Adrenal gland (tissue), 12 donors: ENCODE data around the gene KAT6B. TPM values are rescaled to one million over a fixed set of nuclear protein-coding genes. Genes with fewer than 3 reads are reported as not detected.

Source experiments
- DNase-seq, 7 donors: peaks; one replicate each; pipeline ENCODE4 v3.0.0-alpha.2; 2019 to 2020
- H3K27ac ChIP-seq, 5 donors: fragments of 200-600 bp; sonication (generic) in 4 of 5; 1 replicate in 3 of 5; 2 replicates in 2 of 5; pipeline versions ENCODE4 v1.5.1 to v1.8.0; 2016 to 2020; ENCODE audit warnings: mild to moderate bottlenecking in 1 of 5
- H3K27me3 ChIP-seq: fragments of 200-600 bp; 2 replicates; pipeline ENCODE4 v1.8.0; 2021
- H3K36me3 ChIP-seq, 2 donors: fragments of 200-600 bp; replicated peaks in 1 of 2; 1 replicate in 1 of 2; 2 replicates in 1 of 2; pipeline versions ENCODE4 v1.5.1 to v1.8.0; 2018 to 2022
- H3K4me1 ChIP-seq, 2 donors: fragments of 200-600 bp; replicated peaks in 1 of 2; 1 replicate in 1 of 2; 2 replicates in 1 of 2; pipeline versions ENCODE4 v1.5.1 to v1.8.0; 2018 to 2021
- H3K4me3 ChIP-seq, 4 donors: fragments of 200-600 bp; sonication (generic) in 3 of 4; one replicate each; pipeline ENCODE4 v1.5.1; 2016 to 2018
- H3K9me3 ChIP-seq, 3 donors: fragments of 200-600 bp; sonication (generic) in 1 of 3; replicated peaks in 1 of 3; 1 replicate in 2 of 3; 2 replicates in 1 of 3; pipeline versions ENCODE4 v1.5.1 to v1.8.0; 2016 to 2021
- POLR2A ChIP-seq, 2 donors: fragments of 450-650 bp; IDR thresholded peaks; one replicate each; pipeline ENCODE4 v1.6.1; 2017; ENCODE audit warnings: antibody characterized with exemption in 2 of 2, mild to moderate bottlenecking in 2 of 2, moderate library complexity in 1 of 2
- WGBS, 4 donors: extraction: QIAGEN DNeasy Blood & Tissue Kit in 2 of 4; methylation state at CpG; one replicate each; pipeline versions ENCODE4 v1.1.5 to v1.1.7; 2013 to 2017; 5-methylcytosine and 5-hydroxymethylcytosine counted together
- intact Hi-C, 2 donors: fragments of 100-400 bp; cut with DNase I; formaldehyde crosslinking; loops; one replicate each; pipeline versions ENCODE4 v1.14.1 to v1.15.0; 2022 to 2023
- polyA plus RNA-seq, 3 donors: library from polyadenylated mRNA; stranded (reverse); fragments of 200-250 nt in 2 of 3; fragments of 350-450 nt in 1 of 3; fragmentation: Illumina TruSeq in 1 of 3; extraction: RNeasy Lipid Tissue Mini Kit (QIAGEN cat#74804) in 1 of 3; gene quantifications; one replicate each; pipeline ENCODE4 v1.2.3, GENCODE V29; 2013 to 2014
- total RNA-seq, 9 donors: library from RNA; depleted of rRNA in 4 of 9; stranded (reverse); fragments of >200 nt in 4 of 9; fragments of 120-200 nt in 1 of 9; fragmentation: NEBNext Ultra II Directional in 1 of 9; extraction: Animal tissue kit (Norgen Biotek cat#: 25700) in 1 of 9; gene quantifications; one replicate each; pipeline versions ENCODE4 v1.1.0 to v1.2.4, GENCODE V29; 2013 to 2023
- TF ChIP-seq, protein P1 (sequence below), 6 experiments: fragments of 450-650 bp in 4 of 6; fragments of 200-600 bp in 2 of 6; sonication (generic) in 1 of 6; IDR thresholded peaks; 1 replicate in 5 of 6; 2 replicates in 1 of 6; pipeline versions ENCODE4 v1.5.1 to v1.8.0; 2016 to 2021; ENCODE audit warnings: antibody characterized with exemption in 6 of 6, mild to moderate bottlenecking in 2 of 6, moderate library complexity in 1 of 6
- donor health status: healthy with polysubstance abuse.
- donor health status: Bipolar disorder and iron deficiency.
- donor health status: DM: yes; HTN: yes; CAD: no.
- donor health status: DM: no; HTN: no; CAD: no.
- donor health status: DM: no; HTN: no; CAD: no.
- donor health status: DM: yes; HTN: yes; CAD: no.

Gene KAT6B
- total and polyA plus RNA-seq, 12 donors = 6.0 to 50.2 (median 25.8) TPM

DNA sequence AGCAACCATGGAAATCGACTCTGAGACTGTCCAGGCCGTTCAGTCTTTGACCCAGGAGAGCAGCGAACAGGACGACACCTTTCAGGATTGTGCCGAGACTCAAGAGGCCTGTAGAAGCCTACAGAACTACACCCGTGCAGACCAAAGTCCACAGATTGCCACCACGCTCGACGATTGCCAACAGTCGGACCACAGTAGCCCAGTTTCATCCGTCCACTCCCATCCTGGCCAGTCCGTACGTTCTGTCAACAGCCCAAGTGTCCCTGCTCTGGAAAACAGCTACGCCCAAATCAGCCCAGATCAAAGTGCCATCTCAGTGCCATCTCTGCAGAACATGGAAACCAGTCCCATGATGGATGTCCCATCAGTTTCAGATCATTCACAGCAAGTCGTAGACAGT lies 203.0 kb downstream of the KAT6B start:
- peaks cover 0 to 4% of the 10 kb centered on the region in 2 donors for H3K4me1 ChIP-seq
- H3K9me3 ChIP-seq = no peaks in the 10 kb centered on the region
- H3K27ac ChIP-seq = no peak overlapping the region
- intact Hi-C loops = no loop called here
- peak in 1 of 7 donors; percentile 48 for DNase-seq
- peaks cover 0 to 38% of the 10 kb centered on the region in 2 donors for H3K36me3 ChIP-seq
- H3K4me3 ChIP-seq = no peak overlapping the region
- TF ChIP-seq, protein P1, sequence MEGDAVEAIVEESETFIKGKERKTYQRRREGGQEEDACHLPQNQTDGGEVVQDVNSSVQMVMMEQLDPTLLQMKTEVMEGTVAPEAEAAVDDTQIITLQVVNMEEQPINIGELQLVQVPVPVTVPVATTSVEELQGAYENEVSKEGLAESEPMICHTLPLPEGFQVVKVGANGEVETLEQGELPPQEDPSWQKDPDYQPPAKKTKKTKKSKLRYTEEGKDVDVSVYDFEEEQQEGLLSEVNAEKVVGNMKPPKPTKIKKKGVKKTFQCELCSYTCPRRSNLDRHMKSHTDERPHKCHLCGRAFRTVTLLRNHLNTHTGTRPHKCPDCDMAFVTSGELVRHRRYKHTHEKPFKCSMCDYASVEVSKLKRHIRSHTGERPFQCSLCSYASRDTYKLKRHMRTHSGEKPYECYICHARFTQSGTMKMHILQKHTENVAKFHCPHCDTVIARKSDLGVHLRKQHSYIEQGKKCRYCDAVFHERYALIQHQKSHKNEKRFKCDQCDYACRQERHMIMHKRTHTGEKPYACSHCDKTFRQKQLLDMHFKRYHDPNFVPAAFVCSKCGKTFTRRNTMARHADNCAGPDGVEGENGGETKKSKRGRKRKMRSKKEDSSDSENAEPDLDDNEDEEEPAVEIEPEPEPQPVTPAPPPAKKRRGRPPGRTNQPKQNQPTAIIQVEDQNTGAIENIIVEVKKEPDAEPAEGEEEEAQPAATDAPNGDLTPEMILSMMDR (IDR thresholded peaks at IDR 0.05) = no peak
- no peak for TF ChIP-seq POLR2A (IDR thresholded peaks at IDR 0.05)
- WGBS, 4 donors = 94 to 97% (median 95%) methylated on average over 15 of the region's 15 CpGs
- H3K27me3 ChIP-seq = no peaks in the 10 kb centered on the region

DNA sequence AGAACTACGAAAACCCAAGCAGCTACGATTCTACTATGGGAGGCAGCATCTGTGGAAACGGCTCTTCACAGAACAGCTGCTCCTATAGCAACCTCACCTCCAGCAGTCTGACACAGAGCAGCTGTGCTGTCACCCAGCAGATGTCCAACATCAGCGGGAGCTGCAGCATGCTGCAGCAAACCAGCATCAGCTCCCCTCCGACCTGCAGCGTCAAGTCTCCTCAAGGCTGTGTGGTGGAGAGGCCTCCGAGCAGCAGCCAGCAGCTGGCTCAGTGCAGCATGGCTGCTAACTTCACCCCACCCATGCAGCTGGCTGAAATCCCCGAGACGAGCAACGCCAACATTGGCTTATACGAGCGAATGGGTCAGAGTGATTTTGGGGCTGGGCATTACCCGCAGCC lies 203.5 kb downstream of the KAT6B start:
- peak in 1 of 7 donors; percentile 61 for DNase-seq
- intact Hi-C loops = no loop called here
- Histone ChIP-seq H3K27ac (no peak overlapping the region), H3K36me3 (peaks cover 0 to 37% of the 10 kb centered on the region in 2 donors), H3K4me1 (peaks cover 0 to 4% of the 10 kb centered on the region in 2 donors), H3K27me3 (no peaks in the 10 kb centered on the region), H3K4me3 (no peak overlapping the region), H3K9me3 (no peaks in the 10 kb centered on the region)
- TF ChIP-seq POLR2A (IDR thresholded peaks at IDR 0.05) = no peak
- TF ChIP-seq, protein P1 (IDR thresholded peaks at IDR 0.05) = no peak
- 69 to 87% (median 84%) methylated on average over 7 to 13 of the region's 13 CpGs for WGBS, 4 donors

DNA sequence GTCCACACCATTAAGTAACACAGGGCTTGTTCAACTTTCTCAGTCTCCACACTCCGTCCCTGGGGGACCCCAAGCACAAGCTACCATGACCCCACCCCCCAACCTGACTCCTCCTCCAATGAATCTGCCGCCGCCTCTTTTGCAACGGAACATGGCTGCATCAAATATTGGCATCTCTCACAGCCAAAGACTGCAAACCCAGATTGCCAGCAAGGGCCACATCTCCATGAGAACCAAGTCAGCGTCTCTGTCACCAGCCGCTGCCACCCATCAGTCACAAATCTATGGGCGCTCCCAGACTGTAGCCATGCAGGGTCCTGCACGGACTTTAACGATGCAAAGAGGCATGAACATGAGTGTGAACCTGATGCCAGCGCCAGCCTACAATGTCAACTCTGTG lies 204.0 kb downstream of the KAT6B start:
- TF ChIP-seq, protein P1 (IDR thresholded peaks at IDR 0.05) = no peak
- TF ChIP-seq POLR2A (IDR thresholded peaks at IDR 0.05) = no peak
- no peaks in the 10 kb centered on the region for H3K9me3 ChIP-seq
- peaks cover 0 to 4% of the 10 kb centered on the region in 2 donors for H3K4me1 ChIP-seq
- 96 to 99% (median 97%) methylated on average over 10 of the region's 10 CpGs for WGBS, 4 donors
- H3K4me3 ChIP-seq = no peak overlapping the region
- DNase-seq = peak in 1 of 7 donors; percentile 46
- intact Hi-C loops = no loop called here
- no peak overlapping the region for H3K27ac ChIP-seq
- H3K36me3 ChIP-seq = peaks cover 0 to 32% of the 10 kb centered on the region in 2 donors
- no peaks in the 10 kb centered on the region for H3K27me3 ChIP-seq

DNA sequence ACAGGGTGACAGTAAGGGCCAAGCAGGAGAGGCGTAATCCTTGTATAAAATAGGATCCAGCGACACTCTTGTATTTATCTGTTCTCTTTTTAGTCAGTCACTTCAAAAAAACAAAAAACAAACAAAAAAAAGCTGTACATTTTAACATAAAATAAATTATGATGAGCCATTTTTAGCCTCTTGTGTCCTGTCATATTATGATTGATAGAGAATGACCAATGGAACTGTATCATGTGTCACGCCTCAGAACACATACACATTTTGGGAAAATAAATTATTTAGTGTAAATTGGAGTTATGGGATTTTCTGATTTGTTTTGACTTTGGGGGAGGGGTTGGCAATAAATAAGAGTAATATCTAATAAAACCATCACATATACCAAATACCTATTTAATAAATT lies 205.7 kb downstream of the KAT6B start:
- H3K9me3 ChIP-seq = no peaks in the 10 kb centered on the region
- H3K27ac ChIP-seq = no peak overlapping the region
- 97 to 99% (median 99%) methylated on average over 3 of the region's 3 CpGs for WGBS, 4 donors
- H3K36me3 ChIP-seq = peaks cover 0 to 16% of the 10 kb centered on the region in 2 donors
- no peaks in the 10 kb centered on the region for H3K27me3 ChIP-seq
- TF ChIP-seq, protein P1 (IDR thresholded peaks at IDR 0.05) = no peak
- TF ChIP-seq POLR2A (IDR thresholded peaks at IDR 0.05) = no peak
- intact Hi-C loops = no loop called here
- peaks cover 0 to 4% of the 10 kb centered on the region in 2 donors for H3K4me1 ChIP-seq
- no peak for DNase-seq
- no peak overlapping the region for H3K4me3 ChIP-seq
